HCT116 (cell line): Measurements from ENCODE around the gene PPM1H. TPM values are rescaled to one million over a fixed set of nuclear protein-coding genes. Genes with fewer than 3 reads are reported as not detected.

Source experiments
- ATAC-seq: fragments of 200-7000 bp; cut with Tn5 transposase; 2 replicates; pipeline ENCODE4 v1.9.1; 2020; ENCODE audit warnings: mild to moderate bottlenecking, moderate library complexity
- BruUV-seq: library from RNA; stranded (reverse); fragments of 400-500 nt; replicated peaks from 2 replicates; lab custom pipeline; 2021; lab: Mats Ljungman, UMichigan
- CTCF ChIA-PET: fragments of 300-600 bp; sonication (Branson Sonifier 250); formaldehyde crosslinking; loops from one replicate; lab custom pipeline; 2021; ENCODE audit warnings: antibody characterized with exemption; lab: Charles Lee
- POLR2A ChIA-PET: fragments of 300-600, 350-600 bp; sonication (Branson Sonifier 250); formaldehyde crosslinking; loops from one replicate; lab custom pipeline; 2021; ENCODE audit warnings: antibody characterized with exemption; lab: Charles Lee
- RAD21 ChIA-PET, 2 experiments: fragments of 300-600 bp; sonication (Branson Sonifier 250); formaldehyde crosslinking; loops; one replicate each; lab custom pipeline; 2023; ENCODE audit warnings: low total read pairs in 2 of 2; ENCODE audit not compliant: uncharacterized antibody in 2 of 2, unreplicated experiment in 2 of 2, low non-redundant PET in 1 of 2; lab: Charles Lee
- DNase-seq: peaks from one replicate; pipeline ENCODE4 v3.0.0-alpha.2; 2010; ENCODE audit warnings: low read depth, low spot score
- H2AFZ ChIP-seq: fragments of 200-600 bp; shearing (Covaris generic), sonication (generic); 2 replicates; pipeline ENCODE4 v1.6.1; 2017; ENCODE audit warnings: low read depth, mixed run types, mixed read lengths, antibody characterized with exemption, low read length; ENCODE audit not compliant: poor library complexity, severe bottlenecking
- H3K27ac ChIP-seq: 2 replicates; pipeline ENCODE4 v1.5.1; 2012; ENCODE audit warnings: low read depth, low read length
- H3K27me3 ChIP-seq: fragments of 200-600 bp; sonication (generic); 2 replicates; pipeline ENCODE4 v1.6.1; 2016; ENCODE audit warnings: mixed run types, low read length, mixed read lengths; ENCODE audit not compliant: insufficient read depth
- H3K36me3 ChIP-seq, 2 experiments: fragments of 200-500 bp in 1 of 2; fragments of 200-600 bp in 1 of 2; sonication (Bioruptor generic) in 1 of 2; sonication (generic) in 1 of 2; 2 replicates each; pipeline versions ENCODE4 v1.5.1 to v1.6.1; 2014 to 2016; ENCODE audit warnings: low read length in 2 of 2, inconsistent platforms in 1 of 2, mixed read lengths in 1 of 2, mixed run types in 1 of 2; ENCODE audit not compliant: insufficient read depth in 2 of 2, control insufficient read depth in 1 of 2
- H3K4me1 ChIP-seq, 2 experiments: fragments of 200-600 bp in 1 of 2; sonication (generic) in 1 of 2; 2 replicates each; pipeline versions ENCODE4 v1.5.1 to v1.6.1; 2012 to 2017; ENCODE audit warnings: low read length in 2 of 2, inconsistent platforms in 1 of 2, mild to moderate bottlenecking in 1 of 2, mixed read lengths in 1 of 2, mixed run types in 1 of 2, moderate library complexity in 1 of 2; ENCODE audit not compliant: insufficient read depth in 2 of 2, control insufficient read depth in 1 of 2
- H3K4me2 ChIP-seq: fragments of 200-600 bp; sonication (generic); 2 replicates; pipeline ENCODE4 v1.6.1; 2017; ENCODE audit warnings: mixed run types, low read length, mixed read lengths
- H3K4me3 ChIP-seq, 2 experiments: fragments of 200-600 bp in 1 of 2; sonication (generic) in 1 of 2; replicated peaks in 1 of 2; 2 replicates each; pipeline ENCODE4 v1.5.1; 2011 to 2016; ENCODE audit warnings: low read length in 2 of 2, control low read depth in 1 of 2, low read depth in 1 of 2, mild to moderate bottlenecking in 1 of 2, mixed read lengths in 1 of 2, mixed run types in 1 of 2
- H3K79me2 ChIP-seq: fragments of 200-600 bp; sonication (generic); 2 replicates; pipeline ENCODE4 v1.6.1; 2017; ENCODE audit warnings: mild to moderate bottlenecking, mixed run types, low read length, moderate library complexity, mixed read lengths; ENCODE audit not compliant: insufficient read depth
- H3K9ac ChIP-seq: fragments of 200-600 bp; sonication (generic); 2 replicates; pipeline ENCODE4 v1.6.1; 2016; ENCODE audit warnings: low read length, mixed read lengths
- H3K9me2 ChIP-seq: fragments of 200-600 bp; sonication (generic), shearing (Covaris generic); 2 replicates; pipeline ENCODE4 v1.6.1; 2017; ENCODE audit warnings: mixed run types, mild to moderate bottlenecking, moderate library complexity; ENCODE audit not compliant: insufficient read depth
- H3K9me3 ChIP-seq, 2 experiments: fragments of 200-500 bp in 1 of 2; fragments of 200-600 bp in 1 of 2; sonication (Bioruptor generic) in 1 of 2; sonication (generic) in 1 of 2; 2 replicates each; pipeline ENCODE4 v1.6.1; 2014 to 2017; ENCODE audit warnings: low read length in 2 of 2, mixed read lengths in 2 of 2, inconsistent platforms in 1 of 2, low read depth in 1 of 2, mild to moderate bottlenecking in 1 of 2, mixed run types in 1 of 2, moderate library complexity in 1 of 2; ENCODE audit not compliant: control insufficient read depth in 1 of 2, insufficient read depth in 1 of 2
- H4K20me1 ChIP-seq: fragments of 200-600 bp; sonication (generic), shearing (Covaris generic); 2 replicates; pipeline ENCODE4 v1.6.1; 2017; ENCODE audit warnings: mixed run types, mild to moderate bottlenecking, moderate library complexity; ENCODE audit not compliant: insufficient read depth
- CEBPB ChIP-seq: IDR thresholded peaks from 2 replicates; pipeline ENCODE4 v1.6.1; 2012; ENCODE audit warnings: low read depth
- CTCF ChIP-seq, 3 experiments: fragments of 200-600 bp in 1 of 3; sonication (generic) in 1 of 3; IDR thresholded peaks in 2 of 3; conservative IDR thresholded peaks in 1 of 3; 2 replicates each; pipeline ENCODE4 v1.5.1; 2012 to 2017; ENCODE audit warnings: low read depth in 2 of 3, low read length in 2 of 3, antibody characterized with exemption in 1 of 3, borderline replicate concordance in 1 of 3, control low read depth in 1 of 3, mild to moderate bottlenecking in 1 of 3, mixed read lengths in 1 of 3, mixed run types in 1 of 3, moderate library complexity in 1 of 3; ENCODE audit not compliant: insufficient read depth in 1 of 3
- EZH2 ChIP-seq: fragments of 200-600 bp; sonication (generic); IDR thresholded peaks from 2 replicates; pipeline ENCODE4 v1.6.1; 2017; ENCODE audit warnings: antibody characterized with exemption, mixed run types
- MAX ChIP-seq: IDR thresholded peaks from 2 replicates; pipeline ENCODE4 v1.6.1; 2012
- POLR2A ChIP-seq: IDR thresholded peaks from 2 replicates; pipeline ENCODE4 v1.7.0; 2011; ENCODE audit warnings: borderline replicate concordance; ENCODE audit not compliant: insufficient read depth, insufficient read length; ENCODE audit errors: extremely low read depth
- SP1 ChIP-seq: IDR thresholded peaks from 2 replicates; pipeline ENCODE4 v1.6.1; 2012; ENCODE audit warnings: low read depth
- intact Hi-C: fragments of 100-400 bp; cut with micrococcal nuclease; formaldehyde crosslinking; loops from 2 replicates; pipeline ENCODE4 v1.10.0; 2022
- total RNA-seq: library from RNA; stranded (reverse); gene quantifications from one replicate; pipeline ENCODE4 v1.2.1, GENCODE V29; 2021; ENCODE audit not compliant: unreplicated experiment

Gene PPM1H
- total RNA-seq, 1 experiment from 2014 or later = 8.0 TPM

- Histone ChIP-seq H3K27me3 (no peaks in the 10 kb centered on the region), H3K4me2 (no peak overlapping the region), H3K9ac (no peak overlapping the region), H3K4me3 (no peak overlapping the region), H4K20me1 (no peaks in the 10 kb centered on the region), H3K9me3 (no peaks in the 10 kb centered on the region), H3K27ac (no peak overlapping the region), H3K9me2 (no peaks in the 10 kb centered on the region), H3K4me1 (no peaks in the 10 kb centered on the region), H3K36me3 (no peaks in the 10 kb centered on the region), H2AFZ (no peak overlapping the region)
- no TSS peak for BruUV-seq
- RAD21 ChIA-PET = no interaction called here
- ATAC-seq (no peak), DNase-seq (no peak)
- CTCF ChIA-PET = no interaction called here
- POLR2A ChIA-PET = no interaction called here
- TF ChIP-seq SP1 (no peak), CEBPB (no peak), EZH2 (no peak), POLR2A (no peak), CTCF (IDR thresholded peaks at IDR 0.05 in 2 of 3, conservative IDR thresholded peaks at IDR 0.05 in 1 of 3; ENCODE audit: borderline replicate concordance in 1 of 3, insufficient read depth in 1 of 3, low read depth in 2 of 3, low read length in 2 of 3) (no peak), MAX (no peak)
- TF ChIP-seq, all 23 proteins: peak for 0
- H3K79me2 ChIP-seq = no peaks in the 10 kb centered on the region
- intact Hi-C loops = no loop called here
These were observed 302.5 kb downstream of the PPM1H start for GRCh38 chr12:62632411-62632918.
